ENCODE data around the gene TMC7. TPM values are rescaled to one million over a fixed set of nuclear protein-coding genes. Genes with fewer than 3 reads are reported as not detected.

Gene TMC7
- total and polyA plus RNA-seq, 12 donors = 0.10 to 1.4 (median 0.35) TPM; not detected in 1

- Histone ChIP-seq H3K9me3 (replicated peaks in 1 of 3) (no peaks in the 10 kb centered on the region), H3K27me3 (no peaks in the 10 kb centered on the region), H3K4me1 (replicated peaks in 1 of 2) (no peaks in the 10 kb centered on the region), H3K36me3 (replicated peaks in 1 of 2) (no peaks in the 10 kb centered on the region), H3K4me3 (no peak overlapping the region), H3K27ac (no peak overlapping the region)
- intact Hi-C loops (cut with DNase I) = no loop called here
- no peak for DNase-seq
- no peak for TF ChIP-seq POLR2A (IDR thresholded peaks at IDR 0.05)
- no peak for TF ChIP-seq CTCF (IDR thresholded peaks at IDR 0.05)
Measured at GRCh38 chr16:19017179-19017578, 33.4 kb downstream of the TMC7 start.

GRCh38 chr16:19020689-19021088, 37.0 kb downstream of the TMC7 start:
- 81 to 88% (median 87%) methylated on average over 4 of the region's 4 CpGs for WGBS, 4 donors
- intact Hi-C loops (cut with DNase I) = no loop called here

DNA sequence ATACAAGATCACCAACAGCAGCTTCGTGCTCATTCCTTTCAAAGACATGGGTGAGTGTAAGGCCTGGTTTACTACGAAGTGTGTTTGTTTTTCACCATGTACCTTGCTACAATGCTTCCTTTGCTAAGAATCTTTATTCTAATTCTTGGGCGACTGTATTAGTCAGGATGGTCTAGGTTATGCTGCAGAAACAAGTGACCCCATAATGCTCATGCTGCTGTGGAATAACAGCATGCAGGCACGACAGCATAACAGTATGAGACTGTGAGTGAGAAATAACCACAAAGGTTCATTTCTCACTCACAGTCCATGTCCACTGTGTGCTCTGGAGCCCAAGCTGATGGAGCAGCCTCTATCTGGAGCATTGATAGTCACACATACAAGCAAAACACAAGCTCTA, 38.0 kb downstream of the TMC7 start:
- TF ChIP-seq CTCF (IDR thresholded peaks at IDR 0.05) = no peak
- TF ChIP-seq POLR2A (IDR thresholded peaks at IDR 0.05) = no peak
- WGBS, 4 donors = 80 to 84% (median 82%) methylated on average over 4 of the region's 4 CpGs
- intact Hi-C loops (cut with DNase I) = no loop called here
- no peak overlapping the region for H3K4me3 ChIP-seq
- H3K36me3 ChIP-seq (replicated peaks in 1 of 2) = no peaks in the 10 kb centered on the region
- H3K27ac ChIP-seq = no peak overlapping the region
- H3K27me3 ChIP-seq = no peaks in the 10 kb centered on the region
- no peaks in the 10 kb centered on the region for H3K9me3 ChIP-seq (replicated peaks in 1 of 3)
- no peaks in the 10 kb centered on the region for H3K4me1 ChIP-seq (replicated peaks in 1 of 2)
- DNase-seq = no peak

More at GRCh38 chr16:19020689-19021088, 37.0 kb downstream of the TMC7 start:
- H3K4me1 ChIP-seq (replicated peaks in 1 of 2) = no peaks in the 10 kb centered on the region
- TF ChIP-seq CTCF (IDR thresholded peaks at IDR 0.05) (no peak), POLR2A (IDR thresholded peaks at IDR 0.05) (no peak)
- DNase-seq = no peak
- H3K9me3 ChIP-seq (replicated peaks in 1 of 3) = no peaks in the 10 kb centered on the region
- no peak overlapping the region for H3K27ac ChIP-seq
- H3K36me3 ChIP-seq (replicated peaks in 1 of 2) = no peaks in the 10 kb centered on the region
- H3K4me3 ChIP-seq = no peak overlapping the region
- no peaks in the 10 kb centered on the region for H3K27me3 ChIP-seq

GRCh38 chr16:19027416-19027815, 43.7 kb downstream of the TMC7 start:
- no peak for DNase-seq
- intact Hi-C loops (cut with DNase I) = no loop called here
- Histone ChIP-seq H3K9me3 (replicated peaks in 1 of 3) (no peaks in the 10 kb centered on the region), H3K4me1 (replicated peaks in 1 of 2) (no peaks in the 10 kb centered on the region), H3K27me3 (no peaks in the 10 kb centered on the region), H3K27ac (no peak overlapping the region), H3K4me3 (no peak overlapping the region), H3K36me3 (replicated peaks in 1 of 2) (no peaks in the 10 kb centered on the region)
- WGBS, 4 donors = 52 to 60% (median 54%) methylated on average over 3 of the region's 3 CpGs
- TF ChIP-seq CTCF (IDR thresholded peaks at IDR 0.05) (no peak), POLR2A (IDR thresholded peaks at IDR 0.05) (no peak)
